ENCODE data around the gene QPRT. TPM values are rescaled to one million over a fixed set of nuclear protein-coding genes. Genes with fewer than 3 reads are reported as not detected.

Gene QPRT
- total RNA-seq, 2 donors from 2014 or later: 8.3 to 11.1 TPM

GRCh38 chr16:29676989-29677785 is 1.8 kb upstream of the QPRT start:
- DNase-seq (ENCODE audit: low spot score): no peak
- Histone ChIP-seq H3K9me3 (no peaks in the 10 kb centered on the region), H3K36me3 (no peaks in the 10 kb centered on the region), H3K27me3 (replicated peaks; ENCODE audit: insufficient read depth) (no peaks in the 10 kb centered on the region), H3K27ac (no peak overlapping the region), H3K4me3 (no peak overlapping the region), H3K4me1 (replicated peaks) (no peaks in the 10 kb centered on the region)
- TF ChIP-seq POLR2AphosphoS5 (IDR thresholded peaks at IDR 0.05) (no peak), CTCF (IDR thresholded peaks at IDR 0.05) (no peak), POLR2A (IDR thresholded peaks at IDR 0.05) (no peak)
- 96% methylated on average over 23 of the region's 23 CpGs for WGBS
- intact Hi-C loops (cut with DNase I): no loop called here

GRCh38 chr16:29680180-29680598 is 1.2 kb downstream of the QPRT start:
- no peak for TF ChIP-seq POLR2A (IDR thresholded peaks at IDR 0.05)
- no peak for TF ChIP-seq CTCF (IDR thresholded peaks at IDR 0.05)
- no peak for TF ChIP-seq POLR2AphosphoS5 (IDR thresholded peaks at IDR 0.05)
- Histone ChIP-seq H3K9me3 (no peaks in the 10 kb centered on the region), H3K4me1 (replicated peaks) (no peaks in the 10 kb centered on the region), H3K27ac (no peak overlapping the region), H3K4me3 (peak overlapping the region in 1 of 2 donors; percentile 13), H3K27me3 (replicated peaks; ENCODE audit: insufficient read depth) (no peaks in the 10 kb centered on the region), H3K36me3 (no peaks in the 10 kb centered on the region)
- no peak for DNase-seq (ENCODE audit: low spot score)
- 56% methylated on average over 10 of the region's 10 CpGs for whole genome bisulfite sequencing
- intact Hi-C loops (cut with DNase I): no loop called here

GRCh38 chr16:29683543-29684090 is 4.6 kb downstream of the QPRT start:
- Histone ChIP-seq H3K27me3 (replicated peaks; ENCODE audit: insufficient read depth) (no peaks in the 10 kb centered on the region), H3K4me3 (no peak overlapping the region), H3K9me3 (no peaks in the 10 kb centered on the region), H3K36me3 (no peaks in the 10 kb centered on the region), H3K27ac (no peak overlapping the region), H3K4me1 (replicated peaks) (no peaks in the 10 kb centered on the region)
- no peak for DNase-seq (ENCODE audit: low spot score)
- TF ChIP-seq POLR2A (IDR thresholded peaks at IDR 0.05) (no peak), CTCF (IDR thresholded peaks at IDR 0.05) (no peak)
- intact Hi-C loops (cut with DNase I): no loop called here
- 95% methylated on average over 9 of the region's 9 CpGs for WGBS

- no peaks in the 10 kb centered on the region for H3K9me3 ChIP-seq
- H3K27me3 ChIP-seq (replicated peaks; ENCODE audit: insufficient read depth): no peaks in the 10 kb centered on the region
- DNase-seq (ENCODE audit: low spot score): no peak
- no peak overlapping the region for H3K27ac ChIP-seq
- no peak for TF ChIP-seq CTCF (IDR thresholded peaks at IDR 0.05)
- TF ChIP-seq POLR2AphosphoS5 (IDR thresholded peaks at IDR 0.05): no peak
- TF ChIP-seq POLR2A (IDR thresholded peaks at IDR 0.05): no peak
- 85% methylated on average over 10 of the region's 10 CpGs for WGBS
- H3K4me1 ChIP-seq (replicated peaks): no peaks in the 10 kb centered on the region
- H3K4me3 ChIP-seq: no peak overlapping the region
- intact Hi-C loops (cut with DNase I): no loop called here
- H3K36me3 ChIP-seq: no peaks in the 10 kb centered on the region
These were observed 5.7 kb downstream of the QPRT start for GRCh38 chr16:29684679-29685078.
